GM19395 (cell line): Measurements from ENCODE around the gene TMEM254.
"Not testable (repeated sequence)": the region's sequence is repeated elsewhere in the genome, so short reads cannot be mapped to it uniquely, and the experiment has no call there.

Experiments
- ATAC-seq: cut with Tn5 transposase; IDR thresholded peaks from one replicate; pipeline ENCODE4 v1.9.1; 2021; ENCODE audit warnings: mild to moderate bottlenecking, moderate library complexity; ENCODE audit not compliant: unreplicated experiment

The TMEM254 gene

DNA sequence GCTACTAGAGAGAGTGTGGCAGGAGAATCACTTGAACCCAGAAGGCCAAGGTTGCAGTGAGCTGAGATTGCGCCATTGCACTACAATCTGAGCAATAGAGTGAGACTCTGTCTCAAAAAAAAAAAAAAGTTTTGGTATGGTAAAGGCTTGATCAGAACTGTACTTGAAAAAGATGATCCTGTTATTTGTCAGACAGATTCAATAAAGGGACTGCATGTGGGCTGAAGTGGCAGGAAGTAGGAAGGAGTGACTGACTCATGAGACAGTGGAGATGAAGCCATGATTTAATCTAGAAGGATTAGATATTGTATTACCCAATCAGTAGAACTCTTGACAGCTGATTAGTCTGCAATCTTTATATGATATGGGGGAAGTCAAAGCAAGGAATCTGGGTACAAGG is 2.7 kb upstream of the TMEM254 start:
- ATAC-seq = no peak

DNA sequence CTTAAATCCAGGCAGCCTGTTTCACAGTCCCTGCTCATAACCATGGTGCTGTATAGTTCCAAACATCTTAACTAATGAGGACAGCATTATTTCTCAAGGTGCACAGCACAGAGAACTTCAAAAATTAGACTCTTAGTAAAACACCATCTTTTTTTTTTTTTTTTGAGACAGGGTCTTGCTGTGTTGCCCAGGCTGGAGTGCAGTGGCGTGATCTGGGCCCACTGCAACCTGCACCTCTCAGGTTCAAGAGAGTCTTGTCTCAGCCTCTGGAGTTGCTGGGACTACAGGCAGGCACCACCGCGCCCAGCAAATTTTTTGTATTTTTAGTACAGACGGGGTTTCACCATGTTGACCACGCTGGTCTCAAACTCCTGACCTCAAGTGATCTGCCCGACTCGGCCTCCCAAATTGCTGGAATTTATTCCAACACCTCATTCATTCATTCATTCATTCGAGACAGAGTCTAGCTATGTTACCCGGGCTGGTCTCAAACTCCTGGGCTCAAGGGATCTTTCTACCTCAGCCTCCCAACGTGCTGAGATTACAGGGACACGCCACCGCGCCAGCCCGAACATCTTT is 507 bp upstream of the TMEM254 start:
- ATAC-seq = peak; percentile 31

DNA sequence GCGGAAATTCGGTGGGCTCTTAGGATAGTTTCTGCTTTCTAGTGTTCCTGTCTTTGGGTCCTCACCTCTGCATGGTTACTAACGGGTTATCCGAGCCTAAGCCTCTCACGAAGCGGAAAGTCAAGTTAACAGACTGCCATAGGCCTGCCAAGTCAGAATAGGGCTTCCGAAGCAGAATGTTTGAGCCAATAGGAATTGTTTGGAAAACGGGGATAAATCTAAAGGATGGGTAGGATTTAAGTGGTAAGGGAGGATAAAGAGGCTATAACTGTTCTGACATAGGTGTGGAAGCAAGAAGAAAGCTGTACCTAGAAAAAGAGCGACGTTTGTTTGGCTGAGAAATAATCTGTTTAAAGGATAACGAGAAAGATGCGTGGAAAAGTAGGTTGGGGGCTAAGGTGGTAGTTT is 851 bp downstream of the TMEM254 start:
- no peak for ATAC-seq

DNA sequence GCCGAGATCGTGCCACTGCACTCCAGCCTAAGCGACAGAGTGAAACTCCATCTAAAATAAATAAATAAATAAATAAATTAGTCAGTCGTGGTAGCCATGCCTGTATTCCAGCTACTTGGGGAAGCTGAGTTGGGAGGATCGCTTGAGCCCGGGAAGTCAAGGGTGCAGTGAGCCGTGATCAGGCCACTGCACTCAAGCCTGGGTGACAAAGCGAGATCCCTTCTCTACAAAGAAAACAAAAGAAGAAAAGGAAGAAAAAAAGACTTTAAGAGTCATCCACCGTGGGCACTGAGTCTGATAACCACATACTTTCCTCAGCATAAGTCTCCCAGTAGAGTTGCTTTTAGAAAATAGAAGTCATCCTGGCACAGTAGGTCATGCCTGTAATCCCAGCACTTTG is 2.6 kb downstream of the TMEM254 start:
- ATAC-seq = no peak

DNA sequence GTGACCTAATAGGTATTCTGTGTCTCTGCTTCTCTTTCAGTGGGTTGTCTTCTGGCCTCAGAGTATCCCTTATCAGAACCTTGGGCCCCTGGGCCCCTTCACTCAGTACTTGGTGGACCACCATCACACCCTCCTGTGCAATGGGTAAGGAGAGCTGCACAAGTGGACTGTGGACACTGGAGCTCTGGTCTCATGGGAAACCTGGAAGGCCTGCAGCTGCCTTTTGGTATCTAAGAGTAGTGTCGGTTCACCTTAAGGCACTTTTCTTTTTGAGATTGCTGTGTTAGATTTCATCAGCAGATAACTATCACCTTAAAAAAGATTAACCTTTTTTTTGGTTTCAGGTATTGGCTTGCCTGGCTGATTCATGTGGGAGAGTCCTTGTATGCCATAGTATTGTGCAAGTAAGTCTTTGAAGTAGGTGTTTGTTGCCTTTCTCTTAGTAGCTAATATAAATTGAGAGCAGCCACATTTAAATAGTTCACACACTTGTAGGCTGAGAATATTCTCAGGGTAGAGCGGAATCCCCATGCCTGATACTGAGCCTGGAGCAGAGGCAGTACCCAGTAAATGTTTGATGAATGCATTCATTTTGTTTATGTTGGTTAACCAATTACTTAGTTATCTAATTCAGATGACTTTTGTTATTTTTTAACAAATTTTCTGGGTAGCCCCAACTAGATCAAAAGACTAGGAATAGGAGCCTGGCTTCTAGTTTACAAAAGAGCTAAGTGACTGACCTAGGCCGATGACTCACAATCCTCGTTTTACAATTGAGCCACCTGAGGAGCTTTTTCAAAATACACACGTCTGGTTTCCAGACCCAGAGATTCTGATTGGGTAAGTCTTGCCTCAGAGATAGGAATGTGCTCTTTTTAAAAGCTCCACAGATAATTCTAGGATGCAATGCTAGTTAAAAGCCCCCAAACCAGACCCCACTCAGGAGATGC is 3.6 kb downstream of the TMEM254 start:
- ATAC-seq = no peak

DNA sequence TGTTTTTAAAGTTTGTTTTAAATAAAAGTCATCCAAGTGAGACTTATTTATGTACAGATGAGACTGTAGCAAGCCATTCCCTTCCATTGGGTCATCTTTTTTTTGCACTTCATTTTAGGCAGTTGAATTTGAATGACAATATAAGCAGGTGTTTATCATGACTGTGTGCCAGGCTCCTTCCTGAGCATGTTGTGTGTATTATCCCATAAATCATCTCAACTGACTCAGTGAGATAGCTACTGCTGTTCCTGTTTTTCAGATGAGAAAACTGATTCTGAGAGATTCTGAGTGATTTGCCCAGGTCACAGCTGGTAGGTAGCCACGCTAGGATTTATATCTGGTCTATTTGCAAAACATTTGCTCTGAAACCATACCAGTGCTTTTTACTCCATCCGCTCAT is 11.7 kb downstream of the TMEM254 start:
- no peak for ATAC-seq

DNA sequence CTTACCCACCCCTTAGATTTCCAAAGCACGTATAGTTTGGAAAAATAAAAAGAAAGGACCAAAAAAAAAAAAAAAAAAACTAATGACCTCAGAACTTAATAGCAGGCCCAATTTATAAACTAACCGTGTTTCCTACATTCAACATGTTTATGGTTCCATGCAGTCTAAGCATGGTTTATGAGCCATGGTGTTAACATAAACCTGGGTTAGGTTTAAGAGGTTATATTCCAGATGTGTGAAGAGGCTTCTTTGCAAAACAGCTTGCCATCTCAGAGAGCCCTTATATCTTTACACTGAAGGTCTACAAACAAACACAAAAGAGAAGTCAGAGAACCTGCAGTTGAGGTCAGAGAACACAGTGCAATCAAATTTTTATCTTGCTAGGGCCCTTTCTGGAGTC is 15.8 kb downstream of the TMEM254 start:
- no peak for ATAC-seq

DNA sequence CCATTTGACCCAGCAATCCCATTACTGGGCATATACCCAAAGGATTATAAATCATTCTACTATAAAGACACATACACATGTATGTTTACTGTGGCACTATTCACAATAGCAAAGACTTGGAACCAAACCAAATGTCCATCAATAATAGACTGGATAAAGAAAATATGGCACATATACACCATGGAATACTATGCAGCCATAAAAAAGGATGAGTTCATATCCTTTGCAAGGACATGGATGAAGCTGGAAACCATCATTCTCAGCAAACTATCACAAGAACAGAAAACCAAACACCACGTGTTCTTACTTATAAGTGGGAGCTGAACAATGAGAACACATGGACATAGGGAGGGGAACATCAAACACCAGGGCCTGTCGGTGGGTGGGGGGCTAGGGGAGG is 19.8 kb downstream of the TMEM254 start:
- ATAC-seq = not testable (repeated sequence)

DNA sequence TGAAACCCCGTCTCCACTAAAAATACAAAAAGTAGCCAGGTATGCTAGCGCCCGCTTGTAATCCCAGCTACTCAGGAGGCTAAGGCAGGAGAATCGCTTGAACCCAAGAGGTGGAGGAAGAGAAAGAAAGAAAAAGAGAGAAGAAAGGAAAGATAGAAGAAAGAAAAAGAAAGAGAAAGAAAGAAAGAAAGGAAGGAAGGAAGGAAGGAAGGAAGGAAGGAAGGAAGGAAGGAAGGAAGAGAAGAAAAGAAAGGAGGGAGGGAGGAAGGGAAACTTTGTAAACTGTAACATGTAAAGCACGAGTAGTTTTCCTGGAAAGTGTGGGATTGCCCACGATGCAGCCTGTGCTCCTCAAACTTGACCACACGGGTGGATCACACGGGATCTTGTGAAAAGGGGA is 20.8 kb downstream of the TMEM254 start:
- not testable (repeated sequence) for ATAC-seq

DNA sequence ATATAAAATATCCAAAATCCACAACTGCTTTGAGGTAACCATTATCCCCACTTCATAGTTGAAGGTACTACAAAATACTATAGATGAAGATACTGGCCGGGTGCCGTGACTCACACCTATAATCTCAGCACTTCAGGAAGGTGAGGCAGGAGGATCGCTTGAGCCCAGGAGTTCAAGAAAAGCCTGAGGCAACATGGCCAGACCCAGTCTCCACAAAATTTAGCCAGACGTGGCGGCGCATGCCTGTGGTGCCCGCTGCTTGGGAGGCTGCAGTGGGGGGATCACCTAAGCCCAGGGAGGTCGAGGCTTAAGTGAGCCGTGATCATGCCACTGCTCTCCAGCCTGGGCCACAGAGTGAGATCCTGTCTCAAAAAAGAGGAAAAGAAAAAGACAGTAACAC is 21.7 kb downstream of the TMEM254 start:
- no peak for ATAC-seq

DNA sequence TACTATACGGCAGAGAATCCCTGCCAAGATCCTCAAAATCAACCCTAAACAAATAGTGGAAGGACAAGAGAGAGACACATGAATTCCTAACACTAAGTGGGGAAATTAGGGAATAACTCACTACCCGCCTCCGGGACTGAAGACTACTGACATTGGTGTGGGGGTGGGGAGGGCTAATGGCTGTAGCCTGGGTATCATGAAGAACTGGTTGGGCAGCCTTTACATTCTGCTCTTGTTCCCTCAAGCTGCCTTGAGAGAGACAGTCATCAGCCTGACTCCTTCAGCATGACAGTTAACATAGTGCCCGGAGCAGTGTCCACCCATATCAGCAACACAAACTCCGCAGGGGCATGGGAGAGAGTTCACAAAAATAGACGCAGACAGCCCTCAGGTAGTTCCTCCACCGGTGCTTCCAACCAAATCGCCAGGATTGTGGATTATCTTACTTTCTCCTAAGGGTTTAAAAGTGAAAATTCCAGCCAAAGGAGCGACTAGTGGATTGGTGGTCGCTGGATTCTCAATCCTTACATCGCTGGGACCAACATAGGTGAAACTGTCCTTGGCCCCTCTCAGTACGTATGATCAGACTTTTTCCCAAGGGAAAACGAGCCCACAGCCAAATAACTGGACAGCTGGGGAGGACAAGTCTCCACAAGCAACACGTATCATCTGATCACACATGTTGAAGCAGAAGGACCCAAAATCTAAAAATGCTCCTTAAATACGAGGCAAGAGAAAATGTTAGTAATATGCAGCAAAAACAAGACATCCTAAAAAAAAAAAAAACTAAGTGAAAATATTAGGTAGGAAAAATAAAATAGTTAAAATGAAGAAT is 22.6 kb downstream of the TMEM254 start:
- no peak for ATAC-seq

DNA sequence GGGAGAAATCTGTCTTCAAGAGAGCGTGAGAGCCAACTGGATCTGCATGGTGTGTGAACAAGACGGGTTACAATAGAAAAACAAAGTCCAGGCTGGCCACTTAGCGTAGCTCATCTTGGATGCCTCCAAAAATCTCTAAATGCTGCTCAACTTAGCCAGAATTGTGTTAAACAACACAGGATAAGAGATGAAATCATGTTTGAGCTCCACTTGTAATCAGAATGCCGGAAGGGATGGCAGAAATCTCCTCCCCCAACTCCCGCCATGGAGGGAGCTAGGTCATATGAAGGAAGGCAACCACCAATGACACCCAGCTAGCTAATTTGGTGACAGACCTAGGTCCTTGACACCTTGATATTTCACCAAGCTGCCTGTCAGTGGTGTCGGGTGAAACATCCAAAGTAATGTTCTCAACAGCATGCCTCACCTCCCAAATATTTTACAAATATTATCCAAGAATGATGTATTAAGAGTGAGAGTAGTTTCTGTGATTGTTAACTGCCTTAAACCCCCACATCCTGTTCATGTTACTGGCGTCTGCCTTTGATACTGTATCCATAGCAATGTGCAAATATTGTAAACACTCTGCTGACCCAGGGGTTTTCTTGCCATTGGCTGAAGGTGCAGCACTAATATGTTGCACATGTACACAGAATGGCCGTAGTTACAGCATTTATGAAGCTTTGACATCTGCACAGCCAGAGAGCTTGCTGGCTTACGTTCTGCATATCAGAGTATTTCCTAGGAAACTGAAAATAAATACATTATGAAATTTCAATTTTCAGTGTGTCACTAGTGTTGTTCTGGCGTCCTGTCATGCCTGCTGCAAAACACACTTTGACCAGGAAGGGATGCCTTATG is 25.8 kb downstream of the TMEM254 start:
- peak; percentile 85 for ATAC-seq

DNA sequence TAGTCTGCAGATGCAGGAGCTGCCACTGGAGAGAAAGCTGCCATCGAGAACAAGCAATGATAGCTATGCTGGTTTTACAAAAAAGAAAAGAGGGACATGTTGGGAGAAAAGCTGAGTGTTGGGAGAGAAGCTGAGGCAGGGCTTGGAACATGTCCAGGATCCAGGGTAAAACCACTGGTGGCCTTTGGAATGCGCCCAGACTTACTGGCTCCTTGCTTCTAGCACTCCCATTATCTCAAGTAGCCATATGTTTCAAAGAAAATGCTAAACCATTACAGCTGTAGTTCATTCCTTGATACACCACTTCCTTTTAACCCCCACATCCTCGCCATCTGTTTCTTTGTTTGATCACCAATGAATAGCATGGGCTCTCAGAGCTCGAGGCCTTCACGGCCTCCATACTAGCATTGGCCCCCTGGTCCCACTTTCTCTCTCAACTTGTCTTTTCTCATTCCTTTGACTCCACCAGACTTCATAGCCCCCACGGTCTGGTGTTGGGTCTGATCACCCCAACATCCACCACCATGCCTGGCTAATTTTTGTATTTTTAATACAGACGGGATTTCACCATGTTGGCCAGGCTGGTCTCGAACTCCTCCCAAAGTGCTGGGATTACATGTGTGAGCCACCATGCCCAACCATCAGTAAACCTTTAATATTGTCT is 30.2 kb downstream of the TMEM254 start:
- ATAC-seq = no peak

DNA sequence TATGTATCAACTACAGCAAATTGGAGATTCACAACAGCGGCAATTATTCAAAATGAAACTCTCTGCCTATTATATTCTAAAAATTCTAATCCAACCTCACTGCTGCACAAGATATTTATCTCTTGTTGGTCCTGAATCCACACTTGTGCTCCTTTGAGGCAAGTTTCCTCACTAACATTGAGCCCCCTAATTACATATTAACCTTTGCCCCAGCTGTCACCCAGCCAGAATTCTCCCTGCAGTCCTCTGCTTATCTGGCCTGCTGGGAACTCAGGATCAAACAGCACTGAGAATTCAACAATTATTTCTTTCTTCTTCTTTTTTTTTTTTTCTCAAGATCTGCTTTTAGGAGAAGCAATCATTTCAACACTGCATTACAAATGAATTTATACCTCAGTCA is 32.5 kb downstream of the TMEM254 start:
- ATAC-seq = no peak

DNA sequence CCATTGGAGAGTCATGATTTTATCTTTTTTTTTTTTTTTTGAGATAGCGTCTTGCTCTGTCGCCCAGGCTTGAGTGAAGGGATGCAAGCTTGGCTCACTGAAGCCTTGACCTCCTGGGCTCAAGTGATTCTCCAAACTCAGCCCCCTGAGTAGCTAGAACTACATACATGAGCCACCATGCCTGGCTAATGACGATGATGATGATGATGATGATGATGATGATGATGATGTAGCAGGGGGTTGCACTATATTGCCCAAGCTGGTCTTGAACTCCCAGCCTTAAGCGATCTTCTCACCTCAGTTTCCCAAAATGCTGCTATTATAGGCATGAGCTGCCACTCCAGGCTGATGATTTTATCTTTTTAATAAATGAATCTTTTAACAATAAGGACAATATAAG is 40.2 kb downstream of the TMEM254 start:
- no peak for ATAC-seq

DNA sequence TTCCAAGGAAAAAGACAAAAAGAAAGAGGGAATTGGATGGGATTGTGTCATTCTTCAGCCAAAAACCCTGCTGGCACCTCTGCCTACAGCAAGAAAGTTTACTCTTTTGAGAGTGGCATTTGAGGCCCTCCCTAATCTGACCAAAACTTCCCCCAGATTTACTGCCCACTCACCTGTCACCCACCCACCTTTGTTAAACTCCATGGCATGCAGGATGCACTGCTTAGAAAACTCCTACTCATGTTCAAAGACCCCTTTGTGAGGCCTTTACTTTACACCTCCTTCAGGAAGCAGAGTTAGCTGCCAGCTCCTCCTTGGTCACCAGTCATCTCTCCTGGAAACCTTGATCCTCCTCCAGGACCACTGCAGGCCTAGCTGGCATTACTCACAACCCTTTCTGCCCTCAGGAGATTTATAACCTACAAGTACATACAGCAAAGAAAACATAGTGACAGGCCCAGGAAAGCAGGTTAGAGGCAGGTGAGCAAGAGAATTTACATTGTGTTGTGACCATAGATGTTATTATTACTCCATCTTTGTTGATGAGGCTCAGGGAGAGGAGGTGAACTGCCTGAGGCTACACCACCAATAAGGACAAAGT is 43.7 kb downstream of the TMEM254 start:
- no peak for ATAC-seq

DNA sequence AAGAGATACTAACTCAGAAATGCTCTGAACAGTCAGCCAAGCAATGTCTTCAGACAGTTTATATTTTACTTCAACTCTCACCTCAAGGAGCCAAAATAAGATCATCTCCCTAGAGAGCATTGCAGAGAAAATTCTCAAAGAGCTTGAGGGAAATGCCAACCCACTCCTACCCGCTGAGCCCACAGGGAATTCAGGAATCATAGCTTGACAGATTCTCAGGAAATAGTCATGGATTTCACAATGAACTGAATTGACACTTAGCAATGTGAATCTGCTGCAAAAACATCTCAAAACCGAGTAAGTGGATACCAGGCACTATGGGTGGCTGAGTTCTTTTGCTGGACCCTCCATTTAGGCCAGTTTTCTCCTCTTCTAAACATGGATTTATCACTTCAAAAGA is 44.3 kb downstream of the TMEM254 start:
- no peak for ATAC-seq

DNA sequence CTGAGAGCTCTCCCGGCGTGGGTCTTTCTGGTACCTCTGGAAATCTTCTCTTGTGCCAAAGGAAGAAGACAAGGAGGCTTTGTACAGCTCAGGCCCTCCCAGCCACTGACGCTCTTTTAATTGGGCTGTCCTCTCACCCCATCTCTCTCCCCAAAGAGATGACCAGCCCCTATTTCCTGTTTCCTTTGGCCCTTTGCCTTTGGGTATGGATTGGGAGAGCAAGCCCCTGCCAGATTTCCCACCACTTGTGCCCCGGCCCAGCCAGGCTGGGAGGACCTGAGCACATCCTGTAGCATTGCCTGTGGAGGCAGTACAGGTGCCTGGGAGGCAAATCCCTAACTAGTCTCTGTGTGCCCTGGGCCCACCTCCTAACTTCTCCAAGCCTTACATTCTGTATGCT is 48.4 kb downstream of the TMEM254 start:
- no peak for ATAC-seq

DNA sequence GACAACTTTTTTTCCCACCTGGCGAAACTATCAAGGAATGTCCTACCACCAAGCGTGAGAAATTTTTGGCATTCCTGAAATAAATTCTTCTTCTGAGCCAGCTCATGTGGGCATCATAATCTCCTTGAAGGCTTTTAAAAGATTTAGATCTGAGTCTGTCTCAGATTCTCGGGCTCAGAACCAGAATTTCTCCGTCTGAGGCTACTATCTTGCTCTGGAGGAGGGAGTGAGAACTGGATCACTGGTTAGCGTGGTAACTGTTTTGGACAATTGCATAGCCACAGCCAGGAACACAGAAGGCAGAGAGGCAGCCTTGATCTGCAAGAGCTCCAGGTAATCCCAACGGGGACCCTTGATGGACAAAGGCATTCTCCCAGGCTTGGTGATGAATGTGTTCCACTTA is 53.0 kb downstream of the TMEM254 start:
- no peak for ATAC-seq
